ENCODE data around the gene CP.

GRCh38 chr3:149215515-149215914, 6.1 kb downstream of the CP start:
- TF ChIP-seq CTCF (IDR thresholded peaks at IDR 0.05) (no peak), POLR2A (IDR thresholded peaks at IDR 0.05) (no peak), POLR2AphosphoS5 (IDR thresholded peaks at IDR 0.05) (no peak)
